Parathyroid adenoma (tissue), 2 donors: Measurements from ENCODE around the gene RASEF.

Experiments
- H2AFZ ChIP-seq: fragments of 300-600 bp; sonication (generic); one replicate; pipeline ENCODE4 v1.7.0; 2017; ENCODE audit warnings: antibody characterized with exemption, mild to moderate bottlenecking
- H3K27ac ChIP-seq: fragments of 300-600 bp; sonication (generic); one replicate; pipeline ENCODE4 v1.7.0; 2017
- H3K27me3 ChIP-seq: fragments of 300-600 bp; sonication (generic); one replicate; pipeline ENCODE4 v1.7.0; 2017; ENCODE audit warnings: low read length; ENCODE audit not compliant: control insufficient read depth, insufficient read depth
- H3K36me3 ChIP-seq: fragments of 300-600 bp; sonication (generic); one replicate; pipeline ENCODE4 v1.7.0; 2017; ENCODE audit warnings: low read length; ENCODE audit not compliant: control insufficient read depth, insufficient read depth
- H3K4me1 ChIP-seq: fragments of 300-600 bp; sonication (generic); one replicate; pipeline ENCODE4 v1.7.0; 2017; ENCODE audit warnings: control low read depth
- H3K4me2 ChIP-seq: fragments of 300-600 bp; sonication (generic); one replicate; pipeline ENCODE4 v1.7.0; 2017; ENCODE audit warnings: low read length
- H3K4me3 ChIP-seq: fragments of 300-600 bp; sonication (generic); one replicate; pipeline ENCODE4 v1.7.0; 2017; ENCODE audit warnings: low read depth, low read length
- H3K79me2 ChIP-seq: fragments of 300-600 bp; sonication (generic); one replicate; pipeline ENCODE4 v1.7.0; 2017; ENCODE audit warnings: control low read depth
- H3K9ac ChIP-seq: fragments of 300-600 bp; sonication (generic); one replicate; pipeline ENCODE4 v1.7.0; 2017; ENCODE audit warnings: mild to moderate bottlenecking
- H3K9me3 ChIP-seq: fragments of 300-600 bp; sonication (generic); one replicate; pipeline ENCODE4 v1.7.0; 2017; ENCODE audit warnings: low read length; ENCODE audit not compliant: control insufficient read depth
- CTCF ChIP-seq: fragments of 300-600 bp; sonication (generic); IDR thresholded peaks from one replicate; pipeline ENCODE4 v1.7.0; 2017; ENCODE audit warnings: antibody characterized with exemption, mild to moderate bottlenecking
- donor health status: primary hyperparathyroidism.

The RASEF gene

GRCh38 chr9:82997476-82998140 is 65.3 kb downstream of the RASEF start:
- TF ChIP-seq CTCF = no peak
- no peak overlapping the region for H3K4me2 ChIP-seq
- no peaks in the 10 kb centered on the region for H3K27me3 ChIP-seq

GRCh38 chr9:82996941-82997340 is 66.0 kb downstream of the RASEF start:
- no peaks in the 10 kb centered on the region for H3K79me2 ChIP-seq
- no peak overlapping the region for H3K4me3 ChIP-seq
- no peak overlapping the region for H2AFZ ChIP-seq
- no peak overlapping the region for H3K27ac ChIP-seq
- no peaks in the 10 kb centered on the region for H3K27me3 ChIP-seq
- no peak overlapping the region for H3K9ac ChIP-seq
- H3K36me3 ChIP-seq = no peaks in the 10 kb centered on the region
- H3K9me3 ChIP-seq = no peaks in the 10 kb centered on the region
- H3K4me1 ChIP-seq = no peaks in the 10 kb centered on the region
- no peak for TF ChIP-seq CTCF
- no peak overlapping the region for H3K4me2 ChIP-seq

More at GRCh38 chr9:82997476-82998140, 65.3 kb downstream of the RASEF start:
- Histone ChIP-seq H3K9me3 (no peaks in the 10 kb centered on the region), H3K79me2 (no peaks in the 10 kb centered on the region), H3K9ac (no peak overlapping the region), H3K36me3 (no peaks in the 10 kb centered on the region), H3K4me1 (no peaks in the 10 kb centered on the region), H3K27ac (no peak overlapping the region), H2AFZ (no peak overlapping the region), H3K4me3 (no peak overlapping the region)

GRCh38 chr9:82993856-82994605 is 68.9 kb downstream of the RASEF start:
- H3K79me2 ChIP-seq = no peaks in the 10 kb centered on the region
- H2AFZ ChIP-seq = no peak overlapping the region
- no peaks in the 10 kb centered on the region for H3K27me3 ChIP-seq
- no peaks in the 10 kb centered on the region for H3K9me3 ChIP-seq
- H3K4me3 ChIP-seq = no peak overlapping the region
- no peak overlapping the region for H3K27ac ChIP-seq
- no peak for TF ChIP-seq CTCF
- H3K36me3 ChIP-seq = no peaks in the 10 kb centered on the region
- no peaks in the 10 kb centered on the region for H3K4me1 ChIP-seq
- H3K4me2 ChIP-seq = no peak overlapping the region
- no peak overlapping the region for H3K9ac ChIP-seq

- Histone ChIP-seq H3K4me1 (no peaks in the 10 kb centered on the region), H3K27me3 (no peaks in the 10 kb centered on the region), H2AFZ (no peak overlapping the region), H3K27ac (no peak overlapping the region), H3K36me3 (no peaks in the 10 kb centered on the region), H3K79me2 (no peaks in the 10 kb centered on the region), H3K9me3 (no peaks in the 10 kb centered on the region), H3K9ac (no peak overlapping the region), H3K4me3 (no peak overlapping the region), H3K4me2 (no peak overlapping the region)
- no peak for TF ChIP-seq CTCF
These were observed 71.3 kb downstream of the RASEF start for GRCh38 chr9:82991671-82992070.
